GM11168 (cell line): Measurements from ENCODE around the gene LITAF.

Experiments
- in situ Hi-C: fragments of 300-500 bp; cut with MboI; formaldehyde crosslinking; loops from one replicate; pipeline ENCODE4 v1.12.0; 2022; ENCODE audit warnings: low sequenced_read_pairs; ENCODE audit not compliant: unreplicated experiment

The LITAF gene

GRCh38 chr16:11502239-11502638, 84.5 kb downstream of the LITAF start:
- in situ Hi-C loops, result no loop called here

GRCh38 chr16:11501632-11502031, 85.1 kb downstream of the LITAF start:
- in situ Hi-C loops, result no loop called here

GRCh38 chr16:11500700-11501346, 85.9 kb downstream of the LITAF start:
- in situ Hi-C loops, result no loop called here

- in situ Hi-C loops, result no loop called here
These were observed 87.2 kb downstream of the LITAF start for GRCh38 chr16:11499295-11500089.

GRCh38 chr16:11498683-11499082, 88.0 kb downstream of the LITAF start:
- in situ Hi-C loops, result no loop called here

- in situ Hi-C loops, result no loop called here
These were observed 88.8 kb downstream of the LITAF start for GRCh38 chr16:11497851-11498289.
